ENCODE results near the gene WDR73. TPM values are rescaled to one million over a fixed set of nuclear protein-coding genes. Genes with fewer than 3 reads are reported as not detected.

The WDR73 gene
- total and polyA plus RNA-seq, 10 of the 15 experiments (the other 5 are each of a cell fraction or from before 2014, with no cell fraction given): 4.4 to 25.6 (median 16.3) TPM

DNA sequence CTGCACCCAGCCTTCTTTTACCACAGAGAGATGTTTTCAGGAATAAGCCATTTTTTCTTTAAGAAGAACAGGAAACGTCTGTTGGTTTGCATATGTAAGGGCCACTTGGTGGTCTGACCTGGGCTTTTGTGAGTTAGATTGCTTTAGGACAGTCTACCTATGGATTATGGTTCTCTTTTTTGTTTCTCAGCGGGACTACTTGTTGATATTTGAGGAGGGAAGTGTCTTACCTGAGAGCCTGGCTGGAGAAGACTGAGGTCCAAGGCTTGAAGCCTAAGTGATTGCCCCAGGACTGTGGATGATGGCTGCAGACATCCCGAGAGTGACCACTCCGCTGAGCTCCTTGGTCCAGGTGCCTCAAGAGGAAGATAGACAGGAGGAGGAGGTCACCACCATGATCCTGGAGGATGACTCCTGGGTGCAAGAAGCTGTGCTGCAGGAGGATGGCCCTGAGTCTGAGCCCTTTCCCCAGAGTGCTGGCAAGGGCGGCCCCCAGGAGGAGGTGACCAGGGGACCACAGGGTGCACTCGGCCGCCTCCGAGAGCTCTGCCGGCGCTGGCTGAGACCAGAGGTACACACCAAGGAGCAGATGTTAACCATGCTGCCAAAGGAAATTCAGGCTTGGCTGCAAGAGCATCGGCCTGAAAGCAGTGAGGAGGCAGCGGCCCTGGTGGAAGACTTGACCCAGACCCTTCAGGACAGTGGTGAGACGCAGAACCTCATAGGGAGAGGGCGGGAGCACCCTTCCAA lies 50.3 kb downstream of the WDR73 start:
- ChIA-PET RAD21 (ENCODE audit: unreplicated experiment) (interaction anchor here (1.0 to 2.2 kb wide), 2 partner anchors 28 to 186 kb away, joined by 3 to 18 read pairs; no protein-coding TSS in a partner anchor), CTCF (interaction anchor here (0.6 to 1.1 kb wide), 2 partner anchors 25 to 218 kb away, joined by 3 to 10 read pairs; no protein-coding TSS in a partner anchor), POLR2A (interaction anchor here (0.7 to 2.8 kb wide), 4 partner anchors 27 to 709 kb away, joined by 4 to 6 read pairs (median 5); partner anchors contain the start of gene WDR73), SMC1A (ENCODE audit: uncharacterized antibody, unreplicated experiment) (interaction anchor here (2.2 to 3.7 kb wide), 2 partner anchors 26 to 50 kb away, joined by 6 to 22 read pairs; partner anchors contain the start of gene WDR73)
- Histone ChIP-seq H3K27ac (ENCODE audit: control insufficient read depth, insufficient read depth) (no peak overlapping the region), H4K20me1 (ENCODE audit: control insufficient read depth, insufficient read depth) (no peaks in the 10 kb centered on the region), H3K4me3 (peak overlapping the region; percentile 43; the same call in 1 of the 2 replicates), H3K79me2 (ENCODE audit: control insufficient read depth, insufficient read depth, low read length) (peaks cover 4% of the 10 kb centered on the region), H3K36me3 (ENCODE audit: control insufficient read depth in 2 of 2, insufficient read depth in 2 of 2, low read length in 1 of 2) (peaks cover 0 to 9% of the 10 kb centered on the region in 2 experiments; a peak in 1 of 4 replicates), H3K9me3 (replicated peaks; ENCODE audit: control insufficient read depth, insufficient read depth, low read length) (no peaks in the 10 kb centered on the region), H3K27me3 (replicated peaks in 1 of 2; ENCODE audit: control insufficient read depth in 2 of 2, insufficient read depth in 2 of 2, low read length in 1 of 2) (no peaks in the 10 kb centered on the region), H2AFZ (ENCODE audit: control insufficient read depth, low read depth, low read length) (no peak overlapping the region), H3K9ac (ENCODE audit: control insufficient read depth, insufficient read depth, low read length) (no peak overlapping the region), H3K4me2 (ENCODE audit: control insufficient read depth, insufficient read depth) (peak overlapping the region; percentile 81), H3K4me1 (ENCODE audit: control insufficient read depth, insufficient read depth, low read length) (peaks cover 33% of the 10 kb centered on the region)
- intact Hi-C loops (cut with micrococcal nuclease; ENCODE audit: unreplicated experiment): loop anchor here (5.0 kb wide), 2 partner anchors 48 to 148 kb away; partner anchors contain the start of gene WDR73
- BruUV-seq (replicated peaks): no TSS peak
- no peak for ATAC-seq
- no peak for DNase-seq (ENCODE audit: low read depth, low spot score)
- FAIRE-seq: no peak
- TF ChIP-seq, protein P1, sequence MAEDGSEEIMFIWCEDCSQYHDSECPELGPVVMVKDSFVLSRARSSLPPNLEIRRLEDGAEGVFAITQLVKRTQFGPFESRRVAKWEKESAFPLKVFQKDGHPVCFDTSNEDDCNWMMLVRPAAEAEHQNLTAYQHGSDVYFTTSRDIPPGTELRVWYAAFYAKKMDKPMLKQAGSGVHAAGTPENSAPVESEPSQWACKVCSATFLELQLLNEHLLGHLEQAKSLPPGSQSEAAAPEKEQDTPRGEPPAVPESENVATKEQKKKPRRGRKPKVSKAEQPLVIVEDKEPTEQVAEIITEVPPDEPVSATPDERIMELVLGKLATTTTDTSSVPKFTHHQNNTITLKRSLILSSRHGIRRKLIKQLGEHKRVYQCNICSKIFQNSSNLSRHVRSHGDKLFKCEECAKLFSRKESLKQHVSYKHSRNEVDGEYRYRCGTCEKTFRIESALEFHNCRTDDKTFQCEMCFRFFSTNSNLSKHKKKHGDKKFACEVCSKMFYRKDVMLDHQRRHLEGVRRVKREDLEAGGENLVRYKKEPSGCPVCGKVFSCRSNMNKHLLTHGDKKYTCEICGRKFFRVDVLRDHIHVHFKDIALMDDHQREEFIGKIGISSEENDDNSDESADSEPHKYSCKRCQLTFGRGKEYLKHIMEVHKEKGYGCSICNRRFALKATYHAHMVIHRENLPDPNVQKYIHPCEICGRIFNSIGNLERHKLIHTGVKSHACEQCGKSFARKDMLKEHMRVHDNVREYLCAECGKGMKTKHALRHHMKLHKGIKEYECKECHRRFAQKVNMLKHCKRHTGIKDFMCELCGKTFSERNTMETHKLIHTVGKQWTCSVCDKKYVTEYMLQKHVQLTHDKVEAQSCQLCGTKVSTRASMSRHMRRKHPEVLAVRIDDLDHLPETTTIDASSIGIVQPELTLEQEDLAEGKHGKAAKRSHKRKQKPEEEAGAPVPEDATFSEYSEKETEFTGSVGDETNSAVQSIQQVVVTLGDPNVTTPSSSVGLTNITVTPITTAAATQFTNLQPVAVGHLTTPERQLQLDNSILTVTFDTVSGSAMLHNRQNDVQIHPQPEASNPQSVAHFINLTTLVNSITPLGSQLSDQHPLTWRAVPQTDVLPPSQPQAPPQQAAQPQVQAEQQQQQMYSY (CRISPR knock-in tag; IDR thresholded peaks at IDR 0.05): no peak
- no peak for TF ChIP-seq GATAD2B (conservative IDR thresholded peaks at IDR 0.05; ENCODE audit: low read depth)
- TF ChIP-seq, protein P2, sequence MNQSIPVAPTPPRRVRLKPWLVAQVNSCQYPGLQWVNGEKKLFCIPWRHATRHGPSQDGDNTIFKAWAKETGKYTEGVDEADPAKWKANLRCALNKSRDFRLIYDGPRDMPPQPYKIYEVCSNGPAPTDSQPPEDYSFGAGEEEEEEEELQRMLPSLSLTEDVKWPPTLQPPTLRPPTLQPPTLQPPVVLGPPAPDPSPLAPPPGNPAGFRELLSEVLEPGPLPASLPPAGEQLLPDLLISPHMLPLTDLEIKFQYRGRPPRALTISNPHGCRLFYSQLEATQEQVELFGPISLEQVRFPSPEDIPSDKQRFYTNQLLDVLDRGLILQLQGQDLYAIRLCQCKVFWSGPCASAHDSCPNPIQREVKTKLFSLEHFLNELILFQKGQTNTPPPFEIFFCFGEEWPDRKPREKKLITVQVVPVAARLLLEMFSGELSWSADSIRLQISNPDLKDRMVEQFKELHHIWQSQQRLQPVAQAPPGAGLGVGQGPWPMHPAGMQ (IDR thresholded peaks at IDR 0.05; ENCODE audit: borderline replicate concordance): no peak
- in situ Hi-C loops (cut with MboI): no loop called here
- WGBS (ENCODE audit: insufficient coverage, insufficient replicate concordance, low lambda C conversion rate, missing lambda C conversion rate): 76% methylated on average over 14 of the region's 14 CpGs
